ENCODE data around the gene FUT2.

GRCh38 chr19:48737360-48737998 lies 41.7 kb downstream of the FUT2 start:
- TF ChIP-seq EZH2phosphoT487 (IDR thresholded peaks at IDR 0.05; ENCODE audit: insufficient read depth, low read depth) (no peak), EZH2 (IDR thresholded peaks at IDR 0.05; ENCODE audit: insufficient read depth, poor library complexity, severe bottlenecking) (no peak)
